ENCODE data around the gene PRAMEF1. TPM values are rescaled to one million over a fixed set of nuclear protein-coding genes. Genes with fewer than 3 reads are reported as not detected.
"Not testable (repeated sequence)": the region's sequence is repeated elsewhere in the genome, so short reads cannot be mapped to it uniquely, and the experiment has no call there.

The PRAMEF1 gene, protein sequence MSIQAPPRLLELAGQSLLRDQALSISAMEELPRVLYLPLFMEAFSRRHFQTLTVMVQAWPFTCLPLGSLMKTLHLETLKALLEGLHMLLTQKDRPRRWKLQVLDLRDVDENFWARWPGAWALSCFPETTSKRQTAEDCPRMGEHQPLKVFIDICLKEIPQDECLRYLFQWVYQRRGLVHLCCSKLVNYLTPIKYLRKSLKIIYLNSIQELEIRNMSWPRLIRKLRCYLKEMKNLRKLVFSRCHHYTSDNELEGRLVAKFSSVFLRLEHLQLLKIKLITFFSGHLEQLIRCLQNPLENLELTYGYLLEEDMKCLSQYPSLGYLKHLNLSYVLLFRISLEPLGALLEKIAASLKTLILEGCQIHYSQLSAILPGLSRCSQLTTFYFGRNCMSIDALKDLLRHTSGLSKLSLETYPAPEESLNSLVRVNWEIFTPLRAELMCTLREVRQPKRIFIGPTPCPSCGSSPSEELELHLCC
- total RNA-seq (2014; rRNA removed; shearing (Covaris generic)) = not detected in 2 replicates
- polyA plus RNA-seq (2015; cell fraction: cytosol; rRNA removed) = not detected in 2 replicates
- not detected in 2 replicates for polyA plus RNA-seq (2015; cell fraction: nucleus; rRNA removed)

DNA sequence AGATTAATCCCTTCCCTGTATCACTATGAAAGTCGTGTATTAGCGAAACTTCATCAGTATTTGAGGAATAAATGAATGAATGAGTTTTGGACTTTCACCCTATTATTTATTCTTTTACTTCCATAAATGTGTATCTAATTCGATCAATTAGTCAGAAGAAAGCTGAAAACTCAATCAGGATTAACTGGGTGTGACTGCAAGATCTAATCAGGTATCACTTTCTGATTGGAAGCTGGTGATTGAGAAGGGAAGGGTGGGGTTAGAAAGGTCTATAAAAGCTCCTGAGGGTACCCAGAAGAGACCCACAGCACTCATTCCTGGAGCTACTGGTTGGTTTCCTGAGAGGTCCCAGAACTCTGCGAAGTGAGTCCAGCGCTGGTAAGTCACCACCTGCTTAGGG, at the start of gene PRAMEF1:
Gene PRAMEF1, plus strand, starts transcription at position 301 of the 400 bp plus-strand sequence. CDS start 1,831 bp downstream, outside the sequence.
- in situ Hi-C loops (cut with HindIII; ENCODE audit: low pct_unique_long_range_greater_than_20kb, low sequenced_read_pairs); DNase-seq (ENCODE audit: low read depth, low spot score): not testable (repeated sequence)

DNA sequence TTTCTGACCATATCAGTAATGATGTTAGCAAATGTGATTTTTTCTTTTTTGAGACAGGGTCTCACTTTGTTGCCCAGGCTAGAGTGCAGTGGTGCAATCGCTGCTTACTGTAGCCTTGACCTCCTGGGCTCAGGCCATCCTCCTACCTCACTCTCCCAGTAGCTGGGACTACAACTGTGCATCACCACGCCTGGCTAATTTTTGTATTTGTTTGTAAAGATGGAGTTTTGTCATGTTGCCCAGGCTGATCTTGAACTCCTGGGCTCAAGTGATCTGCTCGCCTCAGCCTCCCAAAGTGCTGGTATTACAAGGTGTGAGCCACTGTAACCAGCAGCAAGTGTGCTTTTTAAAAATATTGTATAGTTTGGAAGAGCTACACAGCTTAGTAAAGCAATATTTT, 49.3 kb upstream of the PRAMEF1 start:
- no peak for DNase-seq (ENCODE audit: low read depth, low spot score)
- in situ Hi-C loops (cut with HindIII; ENCODE audit: low pct_unique_long_range_greater_than_20kb, low sequenced_read_pairs) = no loop called here

DNA sequence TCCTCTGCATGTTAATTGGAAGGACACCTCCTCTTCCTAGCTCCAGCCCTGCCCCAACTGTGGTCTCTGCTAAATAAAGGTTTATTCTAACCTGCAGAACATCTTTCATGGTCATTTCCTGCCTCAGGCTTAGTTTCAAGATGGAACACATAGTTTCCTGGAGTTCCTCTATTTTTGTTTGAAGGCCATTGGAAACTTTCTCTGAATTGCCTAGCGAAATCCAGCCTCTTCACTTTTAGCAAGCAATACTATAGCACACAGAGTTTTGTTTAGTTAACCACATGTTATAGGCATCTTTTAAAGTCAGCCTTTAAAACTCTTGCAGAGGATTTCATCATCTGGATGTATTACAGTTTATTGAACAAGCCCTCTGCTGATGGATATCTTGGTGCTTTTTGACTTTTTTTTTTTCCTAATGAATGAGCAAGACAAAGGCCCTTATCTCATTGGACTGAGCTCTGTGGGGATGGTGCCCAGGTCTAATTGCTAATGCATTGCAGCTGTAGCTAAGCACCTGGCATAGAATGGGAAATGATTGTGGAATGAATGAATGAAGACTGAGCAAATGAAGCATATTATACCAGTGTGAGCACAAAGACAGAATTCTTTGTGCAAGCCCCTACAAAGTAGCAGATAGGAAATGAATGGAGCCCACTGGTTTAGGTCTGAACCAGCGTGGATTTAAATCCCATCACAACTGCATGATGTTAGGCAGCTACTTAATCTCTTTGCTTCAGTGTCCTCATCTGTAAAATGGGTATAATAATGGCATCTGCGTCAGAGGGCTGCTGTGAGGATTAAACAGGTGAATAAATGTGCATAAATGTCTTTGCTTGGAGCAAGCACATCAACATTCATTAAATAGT, 45.8 kb upstream of the PRAMEF1 start:
- DNase-seq (ENCODE audit: low read depth, low spot score) = no peak
- in situ Hi-C loops (cut with HindIII; ENCODE audit: low pct_unique_long_range_greater_than_20kb, low sequenced_read_pairs) = no loop called here

DNA sequence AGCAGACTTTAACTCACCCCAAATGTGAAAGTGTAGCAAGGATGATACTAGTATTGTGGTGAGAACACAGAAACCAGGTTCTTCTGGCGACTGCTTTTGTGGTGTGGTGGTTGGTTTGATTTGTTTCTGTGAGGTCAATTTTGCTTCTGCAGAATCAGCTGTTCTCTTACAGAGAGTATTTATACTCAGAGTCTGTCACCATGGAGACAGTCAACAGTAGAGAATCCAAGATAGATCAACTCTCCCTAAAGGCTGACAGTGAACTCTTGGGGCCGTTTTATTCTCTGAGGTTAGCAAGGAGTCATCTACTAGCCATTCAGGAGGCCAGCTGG, 45.2 kb upstream of the PRAMEF1 start, which contains the start of gene CFAP107:
Gene CFAP107, plus strand, starts transcription at position 209 of the 332 bp plus-strand sequence. CDS start 231 bp downstream, outside the sequence.
- in situ Hi-C loops (cut with HindIII; ENCODE audit: low pct_unique_long_range_greater_than_20kb, low sequenced_read_pairs) = no loop called here
- no peak for DNase-seq (ENCODE audit: low read depth, low spot score)

DNA sequence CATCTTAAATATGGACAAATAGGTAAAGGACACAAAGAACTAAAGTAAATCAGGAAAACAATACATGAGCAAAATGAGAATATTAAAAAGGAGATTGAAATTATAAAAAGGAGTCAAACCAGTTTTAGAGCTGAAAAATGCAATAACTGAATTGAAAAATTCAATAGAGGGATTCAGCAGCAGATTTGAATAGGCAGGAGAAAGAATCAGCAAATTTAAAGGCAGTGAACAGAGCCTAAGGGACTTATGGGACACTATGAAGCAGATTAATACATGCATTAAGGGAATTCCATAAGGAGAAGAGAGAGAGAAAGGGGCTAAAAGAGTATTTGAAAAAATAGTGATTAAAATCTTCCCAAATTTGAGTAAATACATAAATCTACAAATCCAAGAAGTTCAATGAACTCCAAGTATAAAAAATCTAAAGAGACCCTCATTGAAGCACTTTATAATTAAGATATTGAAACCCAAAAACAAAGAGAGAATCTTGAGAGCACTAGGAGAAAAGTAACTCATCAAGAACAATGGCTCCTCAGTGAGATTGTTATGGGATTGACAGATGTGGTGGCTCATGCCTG, 42.3 kb upstream of the PRAMEF1 start:
- in situ Hi-C loops (cut with HindIII; ENCODE audit: low pct_unique_long_range_greater_than_20kb, low sequenced_read_pairs) = no loop called here
- DNase-seq (ENCODE audit: low read depth, low spot score) = no peak

DNA sequence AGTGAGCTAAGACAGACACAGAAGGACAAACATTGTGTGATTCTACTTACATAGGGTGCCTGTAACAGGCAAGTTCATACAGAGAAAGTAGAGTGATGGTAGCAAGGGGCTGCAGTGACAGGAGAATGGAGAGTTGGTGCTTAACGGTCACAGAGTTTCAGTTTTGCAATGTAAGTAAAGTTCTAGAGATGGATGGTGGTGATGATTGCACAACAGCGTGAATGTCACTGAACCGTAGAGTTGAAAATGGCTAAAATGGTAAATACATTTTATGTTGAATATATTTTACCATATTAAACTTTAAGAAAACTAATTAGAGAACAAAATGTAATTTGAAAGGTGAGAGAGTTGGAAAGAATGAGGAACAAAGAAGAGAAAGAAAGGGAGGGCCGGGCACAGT, 36.5 kb upstream of the PRAMEF1 start:
- in situ Hi-C loops (cut with HindIII; ENCODE audit: low pct_unique_long_range_greater_than_20kb, low sequenced_read_pairs) = no loop called here
- DNase-seq (ENCODE audit: low read depth, low spot score) = no peak

DNA sequence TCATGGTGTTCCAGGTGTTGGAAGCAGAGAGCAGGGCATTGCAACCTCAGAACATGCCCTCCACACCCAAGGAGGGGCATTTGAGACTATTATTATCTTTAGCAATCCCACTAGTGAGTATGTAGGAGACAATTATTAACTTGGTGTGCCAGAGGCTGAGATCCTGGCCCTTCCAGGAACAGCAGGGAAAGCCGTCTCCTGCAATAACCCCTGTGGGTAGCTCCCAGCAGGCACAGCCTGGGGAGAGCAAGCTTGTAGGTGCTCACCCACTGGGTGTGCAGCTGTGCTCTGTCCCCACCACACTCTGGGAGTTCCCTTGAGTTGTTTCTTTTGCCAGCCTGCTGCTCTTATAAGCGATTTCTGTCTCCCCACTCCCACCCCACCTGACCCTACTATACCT, 34.9 kb upstream of the PRAMEF1 start:
- in situ Hi-C loops (cut with HindIII; ENCODE audit: low pct_unique_long_range_greater_than_20kb, low sequenced_read_pairs) = no loop called here
- DNase-seq (ENCODE audit: low read depth, low spot score) = no peak

DNA sequence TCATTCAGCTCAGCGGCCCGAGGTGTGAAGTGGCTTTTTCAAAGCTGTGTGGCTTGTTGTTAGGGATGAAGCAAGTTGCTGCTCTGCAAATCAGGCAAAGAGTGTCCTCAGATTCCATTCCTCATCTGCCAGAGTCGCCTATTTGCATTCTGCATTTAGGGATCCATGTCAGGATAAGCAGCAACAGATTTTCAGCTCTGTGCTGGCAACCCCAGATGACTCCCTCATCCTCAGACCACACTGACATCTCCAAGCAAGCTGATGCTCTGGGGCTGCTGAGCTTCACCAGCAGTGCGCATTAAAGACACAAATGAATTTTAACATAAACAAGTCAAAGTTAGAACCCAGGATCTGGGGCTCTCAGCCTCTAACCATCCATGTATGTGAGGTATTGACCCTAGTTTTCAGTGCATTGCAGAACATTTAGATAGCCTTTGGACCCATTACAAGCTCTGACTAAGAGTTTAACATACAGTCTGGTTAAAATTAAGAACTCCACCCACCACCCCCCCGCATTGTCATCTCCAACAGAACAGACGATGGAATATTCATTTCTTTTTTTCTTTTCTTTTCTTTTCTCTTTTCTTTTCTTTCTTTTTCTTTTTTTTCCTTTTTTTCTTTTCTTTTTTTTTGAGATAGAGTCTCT, 34.3 kb upstream of the PRAMEF1 start:
- DNase-seq (ENCODE audit: low read depth, low spot score) = no peak
- in situ Hi-C loops (cut with HindIII; ENCODE audit: low pct_unique_long_range_greater_than_20kb, low sequenced_read_pairs) = no loop called here

DNA sequence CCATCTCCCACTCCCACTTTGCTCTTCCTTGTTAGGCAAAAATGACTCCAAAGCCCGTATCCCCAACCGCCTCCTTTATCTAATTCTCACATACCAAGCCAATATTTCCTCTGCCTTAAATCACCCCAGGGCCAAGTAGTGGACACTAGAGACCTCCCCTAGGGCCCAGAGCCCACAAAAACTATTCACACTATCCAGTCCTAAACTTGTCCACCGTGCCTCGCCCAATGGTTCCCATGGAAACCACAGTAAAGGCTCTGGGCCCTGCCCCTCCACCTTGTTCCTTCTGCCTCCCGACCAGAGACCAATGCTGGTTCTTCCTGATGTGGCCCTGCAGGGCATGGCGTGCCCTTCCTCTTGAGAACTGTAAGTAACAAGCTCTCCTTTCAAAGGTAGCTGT, 33.4 kb upstream of the PRAMEF1 start:
- in situ Hi-C loops (cut with HindIII; ENCODE audit: low pct_unique_long_range_greater_than_20kb, low sequenced_read_pairs) = no loop called here
- DNase-seq (ENCODE audit: low read depth, low spot score) = no peak

DNA sequence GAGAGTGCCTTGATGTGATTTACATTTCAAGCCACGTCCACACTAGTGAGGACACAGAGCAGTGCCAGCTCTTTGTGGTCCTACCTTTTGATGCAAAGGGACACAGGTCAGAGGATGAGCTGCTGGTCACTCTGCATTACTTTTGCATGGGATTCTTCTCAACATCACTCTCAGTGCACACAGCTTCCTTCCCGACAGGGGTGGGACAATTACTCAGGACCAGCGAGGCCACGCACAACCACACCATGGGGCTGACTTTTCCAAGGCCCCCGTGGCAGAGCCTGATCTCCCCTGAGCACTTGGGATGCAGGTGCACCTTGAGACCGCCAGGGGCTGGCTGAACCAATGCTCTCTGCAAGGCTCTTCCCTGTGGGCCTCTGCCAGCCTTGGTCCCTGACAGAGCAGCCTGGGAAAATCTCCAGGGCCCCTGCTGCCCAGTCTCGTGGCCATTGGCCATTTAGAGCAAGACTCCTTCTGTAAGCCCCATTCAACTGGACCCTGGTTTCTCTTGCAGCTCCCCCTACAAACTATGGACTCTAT, 30.9 kb upstream of the PRAMEF1 start:
- in situ Hi-C loops (cut with HindIII; ENCODE audit: low pct_unique_long_range_greater_than_20kb, low sequenced_read_pairs) = no loop called here
- peak; percentile 36 for DNase-seq (ENCODE audit: low read depth, low spot score)

DNA sequence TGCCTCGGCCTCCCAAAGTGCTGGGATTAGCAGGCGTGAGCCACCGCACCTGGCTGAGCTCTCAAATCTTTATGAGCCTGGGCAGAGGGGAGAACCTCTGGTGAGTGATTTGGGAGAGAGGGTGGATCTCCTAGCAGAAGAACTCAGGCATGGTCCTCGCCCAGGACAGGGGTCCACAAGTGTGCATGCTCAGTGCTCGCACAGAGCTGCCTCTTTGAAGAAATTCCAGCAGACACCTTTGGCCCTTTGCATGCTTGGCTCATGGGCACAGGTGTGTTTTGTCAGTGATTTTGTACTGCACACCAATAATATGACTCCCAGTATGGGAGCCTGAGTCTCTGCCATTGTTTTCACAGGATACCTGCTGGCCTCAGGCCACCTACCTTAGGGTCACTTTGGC, 29.4 kb upstream of the PRAMEF1 start:
- no peak for DNase-seq (ENCODE audit: low read depth, low spot score)
- in situ Hi-C loops (cut with HindIII; ENCODE audit: low pct_unique_long_range_greater_than_20kb, low sequenced_read_pairs) = no loop called here

DNA sequence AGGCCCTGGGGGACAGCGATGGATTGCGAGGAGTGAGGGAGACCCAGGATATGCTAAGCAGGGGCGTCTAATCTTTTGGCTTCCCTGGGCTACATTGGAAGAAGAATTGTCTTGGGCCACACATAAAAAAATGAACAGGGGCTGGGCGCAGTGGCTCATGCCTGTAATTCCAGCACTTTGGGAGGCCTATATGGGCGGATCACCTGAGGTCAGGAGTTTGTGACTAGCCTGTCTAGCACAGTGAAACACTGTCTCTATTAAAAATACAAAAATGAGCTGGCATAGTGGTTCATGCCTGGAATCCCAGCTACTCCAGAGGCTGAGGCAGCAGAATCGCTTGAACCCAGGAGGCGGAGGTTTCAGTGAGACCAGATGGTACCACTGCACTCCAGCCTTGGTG, 28.4 kb upstream of the PRAMEF1 start:
- in situ Hi-C loops (cut with HindIII; ENCODE audit: low pct_unique_long_range_greater_than_20kb, low sequenced_read_pairs) = no loop called here
- no peak for DNase-seq (ENCODE audit: low read depth, low spot score)

DNA sequence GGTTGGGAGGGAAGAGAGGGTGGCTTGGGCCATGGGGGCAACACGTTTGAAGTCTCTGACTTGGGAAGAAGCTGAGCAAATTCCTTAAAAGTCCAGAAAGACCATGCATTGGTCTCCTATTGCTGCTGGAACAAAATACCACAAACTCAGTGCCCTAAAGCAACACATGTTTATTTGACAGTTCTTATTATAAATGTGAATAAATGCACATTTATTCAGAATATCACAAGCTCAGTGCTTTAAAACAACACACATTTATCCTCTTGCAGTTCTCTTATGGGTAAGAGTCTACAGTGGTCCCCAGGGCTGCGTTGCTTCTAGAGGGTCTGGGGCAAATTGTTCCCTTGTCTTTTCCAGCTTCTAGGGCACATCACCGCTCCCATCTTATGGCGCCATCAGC, 27.7 kb upstream of the PRAMEF1 start:
- in situ Hi-C loops (cut with HindIII; ENCODE audit: low pct_unique_long_range_greater_than_20kb, low sequenced_read_pairs) = no loop called here
- DNase-seq (ENCODE audit: low read depth, low spot score) = no peak

DNA sequence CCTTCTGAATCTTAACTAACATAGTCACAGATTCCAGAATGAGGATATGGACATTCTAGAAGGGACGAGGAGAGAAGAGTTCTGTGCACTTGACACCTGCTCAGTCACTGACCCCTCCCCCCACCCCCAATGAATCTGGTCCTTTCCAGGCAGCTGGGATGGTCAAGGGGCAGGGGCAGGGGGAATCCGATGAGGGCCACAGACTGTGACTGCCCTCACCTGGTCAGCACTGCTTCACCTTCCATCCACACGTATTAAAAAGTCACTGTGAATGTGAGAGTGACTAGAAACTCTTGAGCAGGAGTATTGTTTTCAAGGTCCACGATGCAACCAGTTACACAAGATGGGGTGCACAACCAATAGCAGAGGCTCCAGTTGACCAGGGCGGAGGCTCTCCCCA, 27.2 kb upstream of the PRAMEF1 start:
- DNase-seq (ENCODE audit: low read depth, low spot score) = no peak
- in situ Hi-C loops (cut with HindIII; ENCODE audit: low pct_unique_long_range_greater_than_20kb, low sequenced_read_pairs) = no loop called here

DNA sequence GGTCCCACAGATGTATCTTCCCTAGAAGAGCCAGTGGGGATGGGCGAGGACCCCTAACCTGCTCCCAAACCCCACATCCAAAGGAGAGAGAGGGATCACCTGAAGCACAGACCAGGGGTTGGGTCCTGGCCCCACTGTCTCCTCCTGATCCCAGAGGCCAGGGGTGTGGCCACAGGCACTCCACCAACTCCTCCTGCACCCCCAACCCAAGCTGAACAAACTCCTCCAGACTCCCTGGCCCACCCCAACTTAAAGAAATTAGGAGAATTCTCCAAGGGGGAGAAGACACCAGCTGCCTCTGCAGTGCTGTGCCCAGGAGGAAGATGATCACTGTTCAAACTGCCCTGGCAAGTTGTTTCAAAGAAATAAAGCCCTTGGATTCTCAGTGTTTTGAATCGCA, 22.2 kb upstream of the PRAMEF1 start:
- in situ Hi-C loops (cut with HindIII; ENCODE audit: low pct_unique_long_range_greater_than_20kb, low sequenced_read_pairs) = no loop called here
- DNase-seq (ENCODE audit: low read depth, low spot score) = no peak

DNA sequence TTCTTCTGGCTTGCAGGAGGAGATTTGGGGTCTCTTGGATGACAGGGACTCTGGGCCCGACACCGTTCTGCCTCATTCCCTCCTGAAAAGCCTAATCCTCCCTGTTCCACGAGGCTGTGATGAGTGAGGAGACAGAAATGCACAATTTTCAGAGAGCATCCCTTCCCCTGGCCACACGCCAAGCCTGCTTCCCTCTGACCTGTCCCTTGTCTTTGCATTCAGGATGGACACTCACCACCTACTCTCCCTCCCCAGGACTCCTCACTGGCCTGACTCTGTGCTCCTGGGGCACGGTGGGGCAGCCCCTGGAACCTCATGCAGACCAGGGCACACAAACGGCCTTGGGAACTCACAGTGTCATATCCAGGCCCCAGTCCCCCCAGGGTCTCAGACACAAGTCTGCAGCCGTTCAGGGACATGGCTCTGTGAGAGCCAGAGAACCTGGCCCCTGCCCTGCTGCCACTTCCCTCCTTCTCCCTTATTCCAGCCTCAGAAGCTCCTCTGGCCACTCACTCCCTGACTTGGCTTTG, 21.2 kb upstream of the PRAMEF1 start:
- in situ Hi-C loops (cut with HindIII; ENCODE audit: low pct_unique_long_range_greater_than_20kb, low sequenced_read_pairs) = no loop called here
- DNase-seq (ENCODE audit: low read depth, low spot score) = no peak

DNA sequence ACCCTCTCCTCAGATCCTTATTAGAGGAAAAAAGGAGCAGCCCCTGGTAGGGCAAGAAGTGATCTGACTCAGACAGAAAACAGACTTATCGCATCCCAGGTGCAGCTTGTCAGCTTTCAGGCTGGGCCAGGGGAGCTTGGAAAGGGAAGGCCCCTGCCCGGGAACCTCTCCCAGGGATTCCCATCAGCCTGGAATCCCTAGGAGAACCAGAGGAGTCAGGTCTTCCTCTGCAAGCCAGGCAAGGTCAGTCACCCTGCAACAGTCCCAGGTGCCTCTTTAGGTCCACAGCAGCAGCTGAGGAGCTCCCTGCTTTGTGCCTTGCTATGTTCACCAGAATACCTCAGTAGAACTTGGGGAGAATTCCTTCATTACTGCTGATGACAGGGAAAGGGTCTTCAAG, 20.6 kb upstream of the PRAMEF1 start:
- DNase-seq (ENCODE audit: low read depth, low spot score) = no peak
- in situ Hi-C loops (cut with HindIII; ENCODE audit: low pct_unique_long_range_greater_than_20kb, low sequenced_read_pairs) = no loop called here

Data from SK-MEL-5 (cell line).